ENCODE measurements around the gene RAP1B. TPM values are rescaled to one million over a fixed set of nuclear protein-coding genes. Genes with fewer than 3 reads are reported as not detected.

Gene RAP1B
- total and polyA plus RNA-seq, 9 of the 15 experiments (the other 6 are each of a cell fraction or from before 2014, with no cell fraction given), result 107 to 309 (median 170) TPM

GRCh38 chr12:68638171-68638570 lies 27.5 kb downstream of the RAP1B start:
- ChIA-PET CTCF (ENCODE audit: low intra/inter-chr PET ratio) (no interaction called here), POLR2A (interaction anchor here (1.1 kb wide), 1 partner anchor 9 kb away, joined by 3 read pairs; no protein-coding TSS in a partner anchor)
- H3K27me3 ChIP-seq (ENCODE audit: control insufficient read depth in 2 of 2, insufficient read depth in 2 of 2, low read length in 2 of 2), result no peaks in the 10 kb centered on the region
- no peaks in the 10 kb centered on the region for H3K9me1 ChIP-seq (ENCODE audit: control insufficient read depth, insufficient read depth, low read length)
- in situ Hi-C loops (cut with MboI), result no loop called here
- H3K9me3 ChIP-seq (replicated peaks; ENCODE audit: control insufficient read depth, insufficient read depth, low read depth, low read length), result no peaks in the 10 kb centered on the region
- peaks cover 98% of the 10 kb centered on the region for H3K79me2 ChIP-seq (ENCODE audit: control insufficient read depth, insufficient read depth, low read length)
- no TSS peak for BruUV-seq (replicated peaks)
- no peak for FAIRE-seq
- H3K9ac ChIP-seq (ENCODE audit: insufficient read depth in 1 of 2, low read depth in 2 of 2, low read length in 2 of 2), result no peak overlapping the region
- no peak overlapping the region for H3K4me3 ChIP-seq
- WGBS (ENCODE audit: insufficient coverage, low coverage, missing lambda C conversion rate), result 92% methylated on average over 3 of the region's 3 CpGs
- intact Hi-C loops (cut with micrococcal nuclease), result no loop called here
- TF ChIP-seq HDAC3 (IDR thresholded peaks at IDR 0.05; ENCODE audit: borderline replicate concordance, partially characterized antibody), result no peak
- no peak for TF ChIP-seq PHB (CRISPR knock-in tag; IDR thresholded peaks at IDR 0.05)
- TF ChIP-seq ZSCAN32 (CRISPR knock-in tag; IDR thresholded peaks at IDR 0.05), result no peak
- TF ChIP-seq SIX5 (IDR thresholded peaks at IDR 0.05; ENCODE audit: borderline replicate concordance in 1 of 2, insufficient read depth in 1 of 2, low read depth in 1 of 2, low read length in 2 of 2), result no peak
- no peak for TF ChIP-seq MAX (CRISPR knock-in tag; IDR thresholded peaks at IDR 0.05)
- no peak overlapping the region for H2AFZ ChIP-seq (ENCODE audit: low read depth, low read length)
- no peak overlapping the region for H3K27ac ChIP-seq (ENCODE audit: extremely low read depth, low read depth, low read length)
- peaks cover 32% of the 10 kb centered on the region; the same call in 2 of the 3 replicates for H3K36me3 ChIP-seq (ENCODE audit: control insufficient read depth, insufficient read depth, low read length)
- no peaks in the 10 kb centered on the region for H3K4me1 ChIP-seq (replicated peaks in 1 of 2; ENCODE audit: control insufficient read depth in 2 of 2, insufficient read depth in 2 of 2, low read length in 2 of 2)
- H4K20me1 ChIP-seq (replicated peaks; ENCODE audit: control insufficient read depth, insufficient read depth, low read length), result no peaks in the 10 kb centered on the region
- H3K4me2 ChIP-seq (ENCODE audit: insufficient read depth, low read length), result no peak overlapping the region
- no peak for DNase-seq (ENCODE audit: extremely low read depth in 1 of 4, low spot score in 3 of 4)
- ATAC-seq, result no peak

Measured in K562 (cell line).